Cerebellar nuclear complex (tissue), 1 donor: ENCODE results near the gene MRPS23.
"Not testable (repeated sequence)": the region's sequence is repeated elsewhere in the genome, so short reads cannot be mapped to it uniquely, and the experiment has no call there.

Source experiments
- DNase-seq, 2 experiments: peaks; one replicate each; lab custom pipeline; 2025; lab: John Stamatoyannopoulos, UW

Gene MRPS23

GRCh38 chr17:57862694-57863667 is 13.1 kb upstream of the MRPS23 start:
- no peak for DNase-seq

- no peak for DNase-seq
Measured at GRCh38 chr17:57861790-57862693, 12.2 kb upstream of the MRPS23 start.

GRCh38 chr17:57861000-57861789 is 11.4 kb upstream of the MRPS23 start:
- no peak for DNase-seq

GRCh38 chr17:57860414-57860999 is 10.7 kb upstream of the MRPS23 start:
- no peak for DNase-seq

- no peak for DNase-seq
Measured at GRCh38 chr17:57859601-57860413, 10.0 kb upstream of the MRPS23 start.

- DNase-seq: no peak
Measured at GRCh38 chr17:57858838-57859237, 9.0 kb upstream of the MRPS23 start.

GRCh38 chr17:57856792-57857620 is 7.2 kb upstream of the MRPS23 start:
- DNase-seq: no peak

- DNase-seq: no peak
Measured at GRCh38 chr17:57855391-57856035, 5.7 kb upstream of the MRPS23 start.

- DNase-seq: no peak
Measured at GRCh38 chr17:57853695-57854094, 3.9 kb upstream of the MRPS23 start.

GRCh38 chr17:57852955-57853328 is 3.1 kb upstream of the MRPS23 start:
- DNase-seq: no peak

- DNase-seq: no peak
Measured at GRCh38 chr17:57852092-57852954, 2.5 kb upstream of the MRPS23 start.

GRCh38 chr17:57849163-57849873 is 526 bp downstream of the MRPS23 start:
- DNase-seq: no peak

- DNase-seq: not testable (repeated sequence)
Measured at GRCh38 chr17:57846056-57846945, 3.5 kb downstream of the MRPS23 start.

- DNase-seq: no peak
Measured at GRCh38 chr17:57842280-57842679, 7.6 kb downstream of the MRPS23 start.

- no peak for DNase-seq
Measured at GRCh38 chr17:57839571-57839923, 10.3 kb downstream of the MRPS23 start.

- DNase-seq: no peak
Measured at GRCh38 chr17:57838857-57839570, 10.8 kb downstream of the MRPS23 start.
